Transverse colon (tissue), 4 donors: ENCODE results near the gene MAT2B. TPM values are rescaled to one million over a fixed set of nuclear protein-coding genes. Genes with fewer than 3 reads are reported as not detected.

Experiments used
- DNase-seq: peaks from one replicate; pipeline ENCODE4 v3.0.0-alpha.2; 2019
- H3K27ac ChIP-seq, 4 donors: fragments of 200-600 bp; sonication (generic); 2 replicates each; pipeline ENCODE4 v1.5.1; 2016 to 2018; ENCODE audit warnings: inconsistent platforms in 4 of 4
- H3K27me3 ChIP-seq: fragments of 200-600 bp; sonication (generic); 2 replicates; pipeline ENCODE4 v1.5.1; 2017; ENCODE audit warnings: inconsistent platforms
- H3K36me3 ChIP-seq, 4 donors: fragments of 200-600 bp; sonication (generic); 2 replicates each; pipeline ENCODE4 v1.5.1; 2017 to 2019; ENCODE audit warnings: inconsistent platforms in 4 of 4
- H3K4me1 ChIP-seq, 4 donors: fragments of 200-600 bp; sonication (generic); 2 replicates each; pipeline ENCODE4 v1.5.1; 2017 to 2020; ENCODE audit warnings: inconsistent platforms in 4 of 4
- H3K4me3 ChIP-seq, 4 donors: fragments of 200-600 bp; sonication (generic); 1 replicate in 1 of 4; 2 replicates in 3 of 4; pipeline versions ENCODE4 v1.5.1 to v1.6.1; 2017 to 2019; ENCODE audit warnings: inconsistent platforms in 4 of 4
- H3K9me3 ChIP-seq, 2 donors: fragments of 200-600 bp; sonication (generic); 2 replicates each; pipeline ENCODE4 v1.5.1; 2017 to 2019; ENCODE audit warnings: inconsistent platforms in 2 of 2
- EP300 ChIP-seq: sonication (generic); formaldehyde crosslinking; IDR thresholded peaks from one replicate; pipeline ENCODE4 v1.6.1; 2017; ENCODE audit warnings: antibody characterized with exemption, low read depth
- POLR2A ChIP-seq: fragments of 450-650 bp; IDR thresholded peaks from one replicate; pipeline ENCODE4 v1.6.1; 2016; ENCODE audit warnings: antibody characterized with exemption, mild to moderate bottlenecking, moderate library complexity
- POLR2AphosphoS5 ChIP-seq, 3 donors: sonication (generic); formaldehyde crosslinking; IDR thresholded peaks; one replicate each; pipeline ENCODE4 v1.6.1; 2016; ENCODE audit warnings: antibody characterized with exemption in 3 of 3
- WGBS, 2 donors: methylation state at CpG; one replicate each; pipeline ENCODE4 v1.1.5; 2018; ENCODE audit warnings: low coverage in 1 of 2; 5-methylcytosine and 5-hydroxymethylcytosine counted together
- in situ Hi-C, 4 donors: fragments of 200-750 bp; cut with MboI; loops; one replicate each; pipeline versions ENCODE4 v1.15.0 to v1.15.1; 2017; ENCODE audit warnings: low sequenced_read_pairs in 3 of 4, low pct_ligation_motif_present in 1 of 4, low pct_unique_long_range_greater_than_20kb in 1 of 4
- intact Hi-C: fragments of 100-400 bp; cut with DNase I; formaldehyde crosslinking; loops from one replicate; pipeline ENCODE4 v1.15.1; 2023; ENCODE audit warnings: low total_unique reads
- total RNA-seq, 4 donors: library from RNA; depleted of rRNA; stranded (reverse); fragments of >200 nt; gene quantifications; one replicate each; pipeline ENCODE4 v1.1.0, GENCODE V29; 2016
- TF ChIP-seq, protein P1 (sequence below), 5 experiments: fragments of 200-600 bp in 3 of 5; fragments of 450-650 bp in 2 of 5; sonication (generic) in 3 of 5; IDR thresholded peaks; 1 replicate in 2 of 5; 2 replicates in 3 of 5; pipeline ENCODE4 v1.5.1; 2016 to 2017; ENCODE audit warnings: antibody characterized with exemption in 5 of 5, inconsistent platforms in 3 of 5, mild to moderate bottlenecking in 2 of 5, moderate library complexity in 1 of 5

Gene MAT2B
- total RNA-seq, 4 donors from 2014 or later = 20.2 to 409 (median 71.6) TPM

GRCh38 chr5:163460562-163461171, 44.8 kb upstream of the MAT2B start, which contains the start of gene HMMR:
HMMR (plus strand) TSS chr5:163460632; CDS start chr5:163460693, 61 bp downstream.
- peak; percentile 16 for DNase-seq
- intact Hi-C loops = no loop called here
- Histone ChIP-seq H3K4me3 (peak within 1 kb of the TSS; percentile 65 to 78 (median 68)), H3K27ac (peak within 1 kb of the TSS; percentile 95 to 96 (median 95)), H3K36me3 (peaks cover 0 to 5% (median 0%) of the 10 kb centered on the region in 4 donors), H3K9me3 (no peaks in the 10 kb centered on the region), H3K4me1 (peaks cover 14 to 36% (median 25%) of the 10 kb centered on the region in 4 donors), H3K27me3 (no peaks in the 10 kb centered on the region)
- TF ChIP-seq POLR2AphosphoS5 (IDR thresholded peaks at IDR 0.05) = peak in 1 of 3 donors; percentile 68
- no peak for TF ChIP-seq POLR2A
- 0 to 2% methylated on average over 8 to 23 of the region's 23 CpGs for WGBS, 2 donors
- in situ Hi-C loops = no loop called here

DNA sequence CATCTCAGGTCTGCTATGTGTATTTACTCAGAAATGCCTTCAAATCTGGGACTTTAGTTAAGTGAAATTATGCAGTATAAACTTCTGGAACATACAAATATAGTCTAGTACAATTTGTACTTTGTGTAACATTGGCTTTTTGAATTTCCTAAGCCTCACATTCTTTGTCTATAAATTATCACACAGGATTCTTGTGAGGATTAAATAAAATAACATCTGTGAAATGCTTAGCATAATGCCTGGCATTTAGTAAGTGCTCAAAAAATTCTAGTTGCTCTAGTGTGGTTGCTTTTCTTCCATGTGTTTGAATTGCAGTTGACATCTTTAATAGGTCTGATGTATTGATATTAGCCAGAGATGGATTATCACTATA, 42.4 kb upstream of the MAT2B start:
- no peak overlapping the region for H3K4me3 ChIP-seq
- intact Hi-C loops (no loop called here), in situ Hi-C loops (no loop called here)
- H3K36me3 ChIP-seq = no peaks in the 10 kb centered on the region
- peaks cover 13 to 29% (median 21%) of the 10 kb centered on the region in 4 donors for H3K4me1 ChIP-seq
- TF ChIP-seq POLR2A = no peak
- TF ChIP-seq POLR2AphosphoS5 (IDR thresholded peaks at IDR 0.05) = no peak
- TF ChIP-seq, protein P1, sequence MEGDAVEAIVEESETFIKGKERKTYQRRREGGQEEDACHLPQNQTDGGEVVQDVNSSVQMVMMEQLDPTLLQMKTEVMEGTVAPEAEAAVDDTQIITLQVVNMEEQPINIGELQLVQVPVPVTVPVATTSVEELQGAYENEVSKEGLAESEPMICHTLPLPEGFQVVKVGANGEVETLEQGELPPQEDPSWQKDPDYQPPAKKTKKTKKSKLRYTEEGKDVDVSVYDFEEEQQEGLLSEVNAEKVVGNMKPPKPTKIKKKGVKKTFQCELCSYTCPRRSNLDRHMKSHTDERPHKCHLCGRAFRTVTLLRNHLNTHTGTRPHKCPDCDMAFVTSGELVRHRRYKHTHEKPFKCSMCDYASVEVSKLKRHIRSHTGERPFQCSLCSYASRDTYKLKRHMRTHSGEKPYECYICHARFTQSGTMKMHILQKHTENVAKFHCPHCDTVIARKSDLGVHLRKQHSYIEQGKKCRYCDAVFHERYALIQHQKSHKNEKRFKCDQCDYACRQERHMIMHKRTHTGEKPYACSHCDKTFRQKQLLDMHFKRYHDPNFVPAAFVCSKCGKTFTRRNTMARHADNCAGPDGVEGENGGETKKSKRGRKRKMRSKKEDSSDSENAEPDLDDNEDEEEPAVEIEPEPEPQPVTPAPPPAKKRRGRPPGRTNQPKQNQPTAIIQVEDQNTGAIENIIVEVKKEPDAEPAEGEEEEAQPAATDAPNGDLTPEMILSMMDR (IDR thresholded peaks at IDR 0.05) = no peak
- TF ChIP-seq EP300 = no peak
- H3K27me3 ChIP-seq = no peaks in the 10 kb centered on the region
- DNase-seq = no peak
- H3K27ac ChIP-seq = no peak overlapping the region
- no peaks in the 10 kb centered on the region for H3K9me3 ChIP-seq

DNA sequence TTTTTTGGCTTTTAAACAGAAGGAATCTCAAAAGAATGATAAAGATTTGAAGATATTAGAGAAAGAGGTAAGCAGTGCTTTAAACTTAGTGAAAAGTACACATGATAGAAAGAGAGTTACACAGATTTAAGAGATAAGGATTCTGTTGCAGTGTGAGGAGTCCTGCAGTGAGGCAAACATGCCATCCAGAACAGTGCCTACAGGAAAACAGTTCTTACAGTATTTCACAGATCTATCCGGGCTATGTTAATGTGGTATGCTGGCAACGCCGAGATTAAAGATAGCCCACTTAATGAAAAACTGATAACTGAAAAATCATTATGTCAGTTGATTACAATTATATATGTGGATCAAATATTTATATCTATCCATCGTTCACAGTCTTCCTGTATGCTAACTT, 37.7 kb upstream of the MAT2B start:
- intact Hi-C loops = no loop called here
- no peak overlapping the region for H3K4me3 ChIP-seq
- H3K27ac ChIP-seq = no peak overlapping the region
- in situ Hi-C loops = no loop called here
- H3K9me3 ChIP-seq = no peaks in the 10 kb centered on the region
- H3K36me3 ChIP-seq = no peaks in the 10 kb centered on the region
- no peak for TF ChIP-seq POLR2A
- no peak for TF ChIP-seq POLR2AphosphoS5 (IDR thresholded peaks at IDR 0.05)
- no peak for TF ChIP-seq EP300
- TF ChIP-seq, protein P1 (IDR thresholded peaks at IDR 0.05) = no peak
- WGBS, 2 donors = 87 to 89% methylated on average over 4 of the region's 4 CpGs
- DNase-seq = no peak
- no peaks in the 10 kb centered on the region for H3K4me1 ChIP-seq
- no peaks in the 10 kb centered on the region for H3K27me3 ChIP-seq

DNA sequence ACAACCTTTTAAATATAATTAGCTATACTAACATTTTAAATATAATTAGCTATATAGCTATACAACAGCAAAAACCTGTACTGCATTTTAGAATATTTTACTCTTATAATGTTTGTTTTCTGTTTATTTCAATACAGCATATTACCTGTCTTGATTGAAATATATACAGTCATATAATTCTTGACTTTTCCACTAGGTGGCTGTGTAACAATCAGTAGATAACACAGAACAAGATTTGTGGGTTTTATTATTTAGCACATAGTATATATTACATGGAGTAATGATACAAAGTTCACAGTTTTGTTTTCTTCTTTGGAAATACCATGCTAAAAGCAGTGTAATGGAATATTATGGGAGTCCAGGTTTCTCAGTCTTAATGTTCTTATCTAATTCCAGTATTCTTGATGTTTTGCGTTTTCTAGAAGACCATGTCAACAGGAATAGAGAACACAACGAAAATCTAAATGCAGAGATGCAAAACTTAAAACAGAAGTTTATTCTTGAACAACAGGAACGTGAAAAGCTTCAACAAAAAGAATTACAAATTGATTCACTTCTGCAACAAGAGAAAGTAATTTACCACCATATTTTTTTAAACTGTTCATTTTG, 31.7 kb upstream of the MAT2B start:
- H3K4me3 ChIP-seq = no peak overlapping the region
- no peaks in the 10 kb centered on the region for H3K4me1 ChIP-seq
- H3K27ac ChIP-seq = no peak overlapping the region
- no peaks in the 10 kb centered on the region for H3K9me3 ChIP-seq
- TF ChIP-seq, protein P1 (IDR thresholded peaks at IDR 0.05) = peak; percentile 40 to 55 (median 46)
- TF ChIP-seq POLR2A = no peak
- H3K36me3 ChIP-seq = no peaks in the 10 kb centered on the region
- no peaks in the 10 kb centered on the region for H3K27me3 ChIP-seq
- intact Hi-C loops (no loop called here), in situ Hi-C loops (no loop called here)
- 93% methylated on average over 3 of the region's 3 CpGs for WGBS, 2 donors
- no peak for DNase-seq

DNA sequence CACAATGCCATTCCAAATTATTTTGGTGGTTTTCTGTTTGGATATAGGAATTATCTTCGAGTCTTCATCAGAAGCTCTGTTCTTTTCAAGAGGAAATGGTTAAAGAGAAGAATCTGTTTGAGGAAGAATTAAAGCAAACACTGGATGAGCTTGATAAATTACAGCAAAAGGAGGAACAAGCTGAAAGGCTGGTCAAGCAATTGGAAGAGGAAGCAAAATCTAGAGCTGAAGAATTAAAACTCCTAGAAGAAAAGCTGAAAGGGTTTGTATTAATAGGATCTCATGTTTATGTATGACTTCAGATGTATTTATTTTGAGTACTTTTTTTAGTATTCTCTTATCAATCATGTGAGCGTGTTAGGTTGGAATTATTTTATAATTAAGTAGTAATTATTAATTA, 30.0 kb upstream of the MAT2B start:
- no peaks in the 10 kb centered on the region for H3K4me1 ChIP-seq
- H3K27ac ChIP-seq = no peak overlapping the region
- no peaks in the 10 kb centered on the region for H3K27me3 ChIP-seq
- no peaks in the 10 kb centered on the region for H3K36me3 ChIP-seq
- TF ChIP-seq EP300 (no peak), POLR2AphosphoS5 (IDR thresholded peaks at IDR 0.05) (no peak), POLR2A (no peak)
- TF ChIP-seq, protein P1 (IDR thresholded peaks at IDR 0.05) = no peak
- no peak overlapping the region for H3K4me3 ChIP-seq
- DNase-seq = no peak
- no peaks in the 10 kb centered on the region for H3K9me3 ChIP-seq
- in situ Hi-C loops (no loop called here), intact Hi-C loops (no loop called here)
- WGBS, 2 donors = 90 to 92% methylated on average over 2 of the region's 2 CpGs
